AG09319 (cell line): ENCODE results near the gene NFATC4.

Experiments used
- DNase-seq: peaks from one replicate; pipeline ENCODE4 v3.0.0-alpha.2; 2010; ENCODE audit warnings: low read depth; ENCODE audit errors: extremely low read depth
- TF ChIP-seq, protein P1 (sequence below): IDR thresholded peaks from 2 replicates; pipeline ENCODE4 v1.5.1; 2011; ENCODE audit warnings: low read depth, mild to moderate bottlenecking, inconsistent platforms, low read length, moderate library complexity

Gene NFATC4

DNA sequence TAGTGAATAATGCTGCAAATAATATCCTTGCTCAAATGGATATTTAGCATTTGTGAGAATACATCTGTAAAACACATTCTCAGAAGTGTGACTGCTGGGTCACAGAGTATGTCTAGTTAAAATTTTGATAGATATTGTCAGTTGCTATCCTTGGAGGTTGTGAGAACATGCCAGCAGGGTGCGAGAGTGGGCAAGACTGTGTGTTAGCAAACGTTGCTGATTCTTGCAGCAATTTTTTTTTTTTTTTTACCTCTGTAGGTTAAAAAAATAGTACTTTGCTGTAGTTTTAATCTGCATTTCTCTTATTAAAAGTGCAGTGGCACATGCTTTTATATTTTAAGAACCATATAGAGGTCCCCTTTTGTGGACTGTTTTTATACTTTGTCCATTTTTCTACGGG lies 26.3 kb downstream of the NFATC4 start:
- TF ChIP-seq, protein P1, sequence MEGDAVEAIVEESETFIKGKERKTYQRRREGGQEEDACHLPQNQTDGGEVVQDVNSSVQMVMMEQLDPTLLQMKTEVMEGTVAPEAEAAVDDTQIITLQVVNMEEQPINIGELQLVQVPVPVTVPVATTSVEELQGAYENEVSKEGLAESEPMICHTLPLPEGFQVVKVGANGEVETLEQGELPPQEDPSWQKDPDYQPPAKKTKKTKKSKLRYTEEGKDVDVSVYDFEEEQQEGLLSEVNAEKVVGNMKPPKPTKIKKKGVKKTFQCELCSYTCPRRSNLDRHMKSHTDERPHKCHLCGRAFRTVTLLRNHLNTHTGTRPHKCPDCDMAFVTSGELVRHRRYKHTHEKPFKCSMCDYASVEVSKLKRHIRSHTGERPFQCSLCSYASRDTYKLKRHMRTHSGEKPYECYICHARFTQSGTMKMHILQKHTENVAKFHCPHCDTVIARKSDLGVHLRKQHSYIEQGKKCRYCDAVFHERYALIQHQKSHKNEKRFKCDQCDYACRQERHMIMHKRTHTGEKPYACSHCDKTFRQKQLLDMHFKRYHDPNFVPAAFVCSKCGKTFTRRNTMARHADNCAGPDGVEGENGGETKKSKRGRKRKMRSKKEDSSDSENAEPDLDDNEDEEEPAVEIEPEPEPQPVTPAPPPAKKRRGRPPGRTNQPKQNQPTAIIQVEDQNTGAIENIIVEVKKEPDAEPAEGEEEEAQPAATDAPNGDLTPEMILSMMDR, result no peak
- no peak for DNase-seq

DNA sequence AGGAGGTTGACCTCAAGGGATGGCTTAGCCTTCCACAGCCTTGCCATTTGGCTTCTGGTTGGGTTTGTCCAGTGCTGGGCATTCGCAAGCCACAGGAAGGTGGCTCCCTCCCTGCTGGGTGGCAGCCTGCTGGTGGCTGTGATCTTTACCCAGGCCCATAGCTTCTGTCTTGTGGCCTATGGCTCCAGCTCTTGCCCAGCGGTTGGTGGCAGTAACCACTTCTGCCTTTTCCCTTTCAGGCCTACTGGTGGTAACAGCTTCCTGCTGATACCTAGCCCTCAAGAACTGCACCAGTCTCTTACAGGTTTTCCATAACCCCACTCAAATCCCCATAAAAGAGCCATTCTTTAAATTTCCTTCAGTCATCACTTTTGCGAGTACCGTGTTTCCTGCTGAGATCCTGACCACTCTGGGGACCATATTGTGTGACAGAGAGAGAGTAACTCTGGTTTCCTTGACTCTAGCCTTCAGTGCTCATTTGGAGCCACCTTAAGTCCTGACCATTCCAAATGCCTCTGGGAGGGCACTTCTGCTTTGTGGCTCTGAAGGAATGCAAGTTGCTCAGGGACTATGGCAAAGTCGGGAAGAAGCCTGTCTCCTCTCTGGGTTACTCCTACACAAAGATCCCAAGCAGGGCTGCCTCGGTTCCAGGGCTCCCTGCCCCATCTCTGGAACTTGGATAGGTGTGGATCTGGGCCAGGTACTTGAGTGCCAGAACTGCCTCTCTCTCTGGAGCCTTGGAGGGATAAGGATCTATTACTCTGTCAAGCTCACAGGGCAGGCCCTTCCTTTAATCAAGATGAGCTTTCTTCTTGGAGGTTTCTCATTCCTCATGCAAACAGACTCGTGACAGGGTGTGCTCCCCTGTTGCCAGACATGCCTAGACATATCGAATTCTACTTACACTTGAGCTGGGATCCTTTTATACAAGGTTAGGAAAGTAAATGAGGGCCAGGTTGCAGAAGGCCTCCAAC lies 27.9 kb downstream of the NFATC4 start:
- TF ChIP-seq, protein P1, result no peak
- DNase-seq, result no peak

DNA sequence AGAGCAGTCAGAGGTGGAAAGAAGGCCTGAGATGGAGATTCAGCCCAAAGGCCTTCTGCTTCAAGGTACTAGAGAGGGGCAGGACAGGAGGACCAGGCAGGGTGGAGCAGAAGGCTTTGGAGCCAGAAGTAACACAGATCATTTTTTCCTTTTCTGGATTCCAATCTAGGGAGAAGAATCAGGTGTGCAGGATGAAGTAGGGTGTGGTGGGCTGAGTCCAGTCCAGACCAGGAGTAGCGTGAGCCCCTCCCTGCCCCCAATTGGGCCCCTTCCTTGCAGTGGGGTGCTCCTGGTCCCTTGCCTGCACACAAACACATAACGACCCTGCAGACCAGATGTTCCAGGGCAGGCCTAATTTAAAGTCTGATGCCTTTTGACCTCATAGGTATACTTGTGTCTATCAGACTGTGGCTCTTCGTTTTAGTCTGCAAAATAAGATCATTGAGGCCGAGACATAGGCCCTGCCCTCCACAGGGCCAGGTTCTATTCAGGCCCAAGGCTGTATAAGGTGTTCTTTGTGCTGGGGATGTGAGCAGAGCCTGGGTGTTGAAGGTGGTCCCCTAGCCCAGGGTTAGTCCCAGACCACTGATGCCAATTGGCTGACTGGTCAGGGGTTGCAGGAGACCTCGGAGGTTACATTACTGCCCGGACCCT lies 29.8 kb downstream of the NFATC4 start:
- no peak for DNase-seq
- TF ChIP-seq, protein P1, result no peak

DNA sequence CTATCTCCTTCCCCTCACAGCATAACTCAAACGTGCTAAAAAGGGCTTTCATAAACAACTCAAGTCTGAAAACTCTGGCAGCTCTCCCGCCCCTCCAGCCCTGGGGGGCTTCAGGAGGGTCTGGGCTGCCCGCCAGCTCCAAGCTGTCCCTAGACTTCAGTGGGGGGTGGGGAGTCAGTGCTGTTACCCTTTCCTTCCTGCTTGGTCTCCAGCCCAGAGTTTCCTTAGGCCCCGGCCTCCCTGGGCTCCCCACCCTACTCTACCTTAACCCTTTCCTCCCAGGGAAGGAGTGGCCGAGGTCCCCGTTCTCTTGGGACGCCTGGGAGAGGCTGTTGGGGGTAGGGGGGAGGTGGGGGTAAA lies 30.3 kb downstream of the NFATC4 start:
- TF ChIP-seq, protein P1, result no peak
- no peak for DNase-seq

DNA sequence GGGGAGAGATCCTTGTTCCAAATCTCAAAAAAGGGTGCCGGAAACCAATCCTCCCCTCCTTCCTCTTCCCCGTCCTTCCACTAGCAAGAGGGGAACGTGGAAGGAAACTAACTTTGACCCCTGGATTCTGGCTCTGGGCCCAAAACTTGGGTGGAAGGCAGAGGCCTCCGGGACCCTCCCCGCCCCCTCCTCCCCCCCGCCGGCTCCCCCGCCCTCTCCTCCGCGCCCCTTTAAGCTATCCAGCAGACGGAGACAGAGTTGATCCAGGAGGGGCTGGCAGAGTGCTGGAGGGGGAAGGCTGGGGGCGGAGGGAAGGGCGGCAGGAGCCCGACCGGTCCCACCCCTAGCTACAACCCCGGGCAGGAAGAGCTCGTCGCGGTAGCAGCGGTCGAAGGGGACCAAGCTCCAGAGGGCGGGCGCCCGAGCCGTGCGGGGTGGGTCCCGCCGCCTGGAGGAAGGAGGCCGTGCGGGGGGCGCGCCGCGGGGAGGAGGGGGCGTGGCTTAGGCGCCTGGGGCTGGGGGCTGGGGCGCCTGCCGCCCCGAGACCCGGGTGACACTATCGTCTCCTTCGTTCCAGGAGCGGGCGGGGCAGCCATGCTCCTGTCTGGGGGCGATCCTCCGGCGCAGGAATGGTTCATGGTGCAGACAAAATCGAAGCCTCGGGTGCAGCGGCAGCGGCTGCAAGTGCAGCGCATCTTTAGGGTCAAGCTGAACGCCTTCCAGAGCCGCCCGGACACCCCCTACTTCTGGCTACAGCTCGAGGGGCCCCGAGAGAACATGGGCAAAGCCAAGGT lies 30.9 kb downstream of the NFATC4 start, which contains the start of gene NYNRIN:
NYNRIN (plus strand) TSS at position 351 of the 794 bp plus-strand sequence; CDS start at position 595, 244 bp downstream.
- DNase-seq, result no peak

DNA sequence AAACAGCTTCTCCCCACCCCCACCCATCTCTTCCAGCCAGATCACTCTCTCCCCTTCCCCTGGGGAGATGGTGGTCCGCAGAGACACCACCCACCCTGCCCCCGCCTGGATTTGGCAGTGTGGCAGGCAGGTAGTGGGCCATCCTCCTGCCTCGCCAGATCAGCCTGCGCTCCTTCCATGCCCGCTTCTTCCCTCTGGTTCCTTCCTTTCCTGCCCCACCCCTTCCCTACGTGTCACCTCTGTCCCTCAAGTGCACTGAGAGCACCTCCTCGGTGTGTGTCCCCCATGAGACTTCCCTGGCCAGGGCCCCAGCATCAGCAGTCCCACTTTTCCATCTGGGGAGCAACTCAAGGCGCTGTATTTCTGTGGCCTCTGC lies 31.5 kb downstream of the NFATC4 start:
- DNase-seq, result no peak
- TF ChIP-seq, protein P1, result no peak

More for the DNA sequence above, 30.9 kb downstream of the NFATC4 start, which contains the start of gene NYNRIN:
- TF ChIP-seq, protein P1, result no peak
